HEK293 (cell line): ENCODE results near the gene C2orf78.
A peak's percentile ranks its signal among the peaks of the same experiment; 100 is the strongest.

ENCODE experiments used
- CTCF ChIA-PET: fragments of 350-600 bp; formaldehyde crosslinking; extraction: SDS; loops from one replicate; lab custom pipeline; 2021; ENCODE audit warnings: antibody characterized with exemption; lab: Yijun Ruan, JAX
- POLR2A ChIA-PET: fragments of 300-600 bp; formaldehyde crosslinking; extraction: SDS; loops from one replicate; lab custom pipeline; 2020; ENCODE audit warnings: antibody characterized with exemption, inconsistent platforms; lab: Yijun Ruan, JAX
- H3K27ac ChIP-seq: fragments of 200-500 bp; sonication (Bioruptor generic); 2 replicates; pipeline ENCODE4 v1.5.1; 2014; ENCODE audit warnings: low read depth, low read length, control low read depth, inconsistent platforms; ENCODE audit errors: extremely low read depth
- H3K36me3 ChIP-seq, 2 experiments: fragments of 200-500 bp in 1 of 2; sonication (Bioruptor generic) in 1 of 2; 1 replicate in 1 of 2; 2 replicates in 1 of 2; pipeline ENCODE4 v1.5.1; 2014 to 2017; ENCODE audit warnings: inconsistent platforms in 2 of 2, low read length in 2 of 2; ENCODE audit not compliant: control insufficient read depth in 2 of 2, insufficient read depth in 1 of 2
- H3K4me1 ChIP-seq: fragments of 200-500 bp; sonication (Bioruptor generic); 2 replicates; pipeline ENCODE4 v1.5.1; 2014; ENCODE audit warnings: mild to moderate bottlenecking, low read length, inconsistent platforms; ENCODE audit not compliant: control insufficient read depth, insufficient read depth
- H3K4me3 ChIP-seq: 2 replicates; pipeline ENCODE4 v1.5.1; 2011; ENCODE audit warnings: low read depth, mild to moderate bottlenecking, control low read depth, low read length, moderate library complexity
- H3K9me3 ChIP-seq: fragments of 200-500 bp; sonication (Bioruptor generic); 2 replicates; pipeline ENCODE4 v1.5.1; 2014; ENCODE audit warnings: low read depth, low read length, inconsistent platforms; ENCODE audit not compliant: control insufficient read depth, insufficient read depth
- KLF1 ChIP-seq: fragments of 450-650 bp; formaldehyde crosslinking; IDR thresholded peaks from 2 replicates; pipeline ENCODE4 v1.5.1; 2016; ENCODE audit warnings: missing biosample characterization, missing genetic modification characterization
- KLF17 ChIP-seq: fragments of 450-650 bp; formaldehyde crosslinking; IDR thresholded peaks from 2 replicates; pipeline ENCODE4 v1.5.1; 2016; ENCODE audit warnings: missing biosample characterization, missing genetic modification characterization
- PATZ1 ChIP-seq: fragments of 450-650 bp; formaldehyde crosslinking; IDR thresholded peaks from 2 replicates; pipeline ENCODE4 v1.5.1; 2016; ENCODE audit warnings: missing biosample characterization, missing genetic modification characterization
- REPIN1 ChIP-seq: fragments of 450-650 bp; formaldehyde crosslinking; IDR thresholded peaks from 2 replicates; pipeline ENCODE4 v1.5.1; 2017; ENCODE audit warnings: missing biosample characterization, missing genetic modification characterization, low read depth
- SP3 ChIP-seq: fragments of 450-650 bp; formaldehyde crosslinking; IDR thresholded peaks from 2 replicates; pipeline ENCODE4 v1.5.1; 2016; ENCODE audit warnings: missing biosample characterization, missing genetic modification characterization
- TCF7L2 ChIP-seq: IDR thresholded peaks from 2 replicates; pipeline ENCODE4 v1.6.1; 2011; ENCODE audit warnings: low read depth, mild to moderate bottlenecking, inconsistent platforms, low read length, moderate library complexity, borderline replicate concordance
- ZBTB17 ChIP-seq: fragments of 450-650 bp; formaldehyde crosslinking; IDR thresholded peaks from 2 replicates; pipeline ENCODE4 v1.5.1; 2016; ENCODE audit warnings: missing biosample characterization, missing genetic modification characterization
- ZBTB8A ChIP-seq: fragments of 450-650 bp; formaldehyde crosslinking; IDR thresholded peaks from 2 replicates; pipeline ENCODE4 v1.5.1; 2016; ENCODE audit warnings: missing biosample characterization, missing genetic modification characterization
- ZFHX2 ChIP-seq: fragments of 450-650 bp; formaldehyde crosslinking; conservative IDR thresholded peaks from 2 replicates; pipeline ENCODE4 v1.5.1; 2016; ENCODE audit warnings: missing biosample characterization, missing genetic modification characterization
- ZNF184 ChIP-seq: fragments of 450-650 bp; IDR thresholded peaks from 2 replicates; pipeline ENCODE4 v1.5.1; 2018; ENCODE audit warnings: missing biosample characterization, mild to moderate bottlenecking, missing genetic modification characterization
- ZNF214 ChIP-seq: fragments of 450-650 bp; formaldehyde crosslinking; IDR thresholded peaks from 2 replicates; pipeline ENCODE4 v1.5.1; 2017; ENCODE audit warnings: missing biosample characterization, mild to moderate bottlenecking, missing genetic modification characterization, borderline replicate concordance
- ZNF354C ChIP-seq: fragments of 450-650 bp; formaldehyde crosslinking; IDR thresholded peaks from 2 replicates; pipeline ENCODE4 v1.5.1; 2016; ENCODE audit warnings: missing biosample characterization, missing genetic modification characterization, low read depth, borderline replicate concordance
- ZNF404 ChIP-seq: fragments of 450-650 bp; formaldehyde crosslinking; IDR thresholded peaks from 2 replicates; pipeline ENCODE4 v1.5.1; 2017; ENCODE audit warnings: missing biosample characterization, missing genetic modification characterization
- ZNF580 ChIP-seq: fragments of 450-650 bp; formaldehyde crosslinking; IDR thresholded peaks from 2 replicates; pipeline ENCODE4 v1.5.1; 2016; ENCODE audit warnings: missing biosample characterization, missing genetic modification characterization
- ZNF692 ChIP-seq: fragments of 450-650 bp; formaldehyde crosslinking; IDR thresholded peaks from 2 replicates; pipeline ENCODE4 v1.5.1; 2016; ENCODE audit warnings: missing biosample characterization, missing genetic modification characterization
- ZNF776 ChIP-seq: fragments of 450-650 bp; formaldehyde crosslinking; IDR thresholded peaks from 2 replicates; pipeline ENCODE4 v1.5.0; 2017; ENCODE audit warnings: missing biosample characterization, missing genetic modification characterization, borderline replicate concordance
- ZNF791 ChIP-seq: fragments of 450-650 bp; formaldehyde crosslinking; IDR thresholded peaks from 2 replicates; pipeline ENCODE4 v1.5.1; 2016; ENCODE audit warnings: missing biosample characterization, missing genetic modification characterization
- ZSCAN23 ChIP-seq: fragments of 450-650 bp; formaldehyde crosslinking; IDR thresholded peaks from 2 replicates; pipeline ENCODE4 v1.5.1; 2016; ENCODE audit warnings: missing biosample characterization, missing genetic modification characterization
- ZSCAN30 ChIP-seq: fragments of 450-650 bp; IDR thresholded peaks from 2 replicates; pipeline ENCODE4 v1.5.1; 2018; ENCODE audit warnings: missing biosample characterization, mild to moderate bottlenecking, missing genetic modification characterization, moderate library complexity
- TF ChIP-seq, protein P1 (sequence below): fragments of 450-650 bp; IDR thresholded peaks from 2 replicates; pipeline ENCODE4 v1.5.1; 2018; ENCODE audit warnings: missing biosample characterization, missing genetic modification characterization
- TF ChIP-seq, protein P2 (sequence below): fragments of 450-650 bp; formaldehyde crosslinking; IDR thresholded peaks from 2 replicates; pipeline ENCODE4 v1.5.1; 2016; ENCODE audit warnings: missing biosample characterization, missing genetic modification characterization

C2orf78 gene

DNA sequence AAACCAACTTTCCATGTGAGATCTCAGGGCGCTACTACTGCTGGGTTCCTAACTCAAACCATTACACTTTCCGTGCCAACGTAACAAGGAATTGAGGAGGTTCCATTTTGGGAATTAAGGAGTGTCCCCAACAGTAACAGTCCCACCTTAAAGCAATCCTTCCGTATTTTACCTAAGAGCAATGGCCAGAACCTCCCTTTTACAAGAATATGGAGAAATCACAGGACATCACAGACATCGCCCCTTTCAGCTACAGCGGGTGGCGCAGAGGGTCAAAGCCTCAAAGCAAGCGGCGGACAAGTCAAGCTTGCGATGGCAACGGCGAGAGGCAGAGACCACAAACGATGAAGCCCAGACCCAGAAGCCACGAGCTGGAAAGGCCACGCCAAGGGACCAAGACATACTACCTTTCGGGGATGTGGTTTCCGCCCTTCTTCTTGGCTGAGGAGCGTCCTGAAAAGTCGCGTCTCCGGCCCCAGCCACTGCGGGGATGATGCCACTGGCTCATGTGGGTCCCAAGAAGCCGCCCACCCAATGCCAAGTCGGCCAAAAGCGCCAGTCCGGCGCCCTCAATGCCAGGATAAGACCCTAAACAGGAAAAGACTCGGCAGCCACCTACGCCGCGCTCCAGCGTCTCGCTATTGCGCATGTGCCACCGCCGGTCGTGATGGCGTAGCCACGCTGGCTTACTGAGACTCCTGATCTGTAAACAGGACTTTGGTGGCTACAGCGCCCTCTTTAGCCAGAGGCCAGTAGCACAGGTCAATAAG lies 4.3 kb upstream of the C2orf78 start, which contains the start of gene DUSP11 (continued):
- TF ChIP-seq ZNF580 (tag by site-specific recombination) (0 out of 2 replicates have a peak, but pooled peaks have one; percentile 27), ZFHX2 (tag by site-specific recombination) (peak; percentile 55), ZBTB17 (tag by site-specific recombination) (peak; percentile 76), ZNF692 (tag by site-specific recombination) (0 out of 2 replicates have a peak, but pooled peaks have one; percentile 27), SP3 (peak; percentile 9; the same call in 1 of the 2 replicates), ZSCAN30 (tag by site-specific recombination) (no peak), ZNF791 (tag by site-specific recombination) (0 out of 2 replicates have a peak, but pooled peaks have one; percentile 31)
- TF ChIP-seq, protein P1, sequence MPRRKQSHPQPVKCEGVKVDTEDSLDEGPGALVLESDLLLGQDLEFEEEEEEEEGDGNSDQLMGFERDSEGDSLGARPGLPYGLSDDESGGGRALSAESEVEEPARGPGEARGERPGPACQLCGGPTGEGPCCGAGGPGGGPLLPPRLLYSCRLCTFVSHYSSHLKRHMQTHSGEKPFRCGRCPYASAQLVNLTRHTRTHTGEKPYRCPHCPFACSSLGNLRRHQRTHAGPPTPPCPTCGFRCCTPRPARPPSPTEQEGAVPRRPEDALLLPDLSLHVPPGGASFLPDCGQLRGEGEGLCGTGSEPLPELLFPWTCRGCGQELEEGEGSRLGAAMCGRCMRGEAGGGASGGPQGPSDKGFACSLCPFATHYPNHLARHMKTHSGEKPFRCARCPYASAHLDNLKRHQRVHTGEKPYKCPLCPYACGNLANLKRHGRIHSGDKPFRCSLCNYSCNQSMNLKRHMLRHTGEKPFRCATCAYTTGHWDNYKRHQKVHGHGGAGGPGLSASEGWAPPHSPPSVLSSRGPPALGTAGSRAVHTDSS (tag by site-specific recombination) = no peak

GRCh38 chr2:73780237-73780582 lies 3.8 kb upstream of the C2orf78 start:
- ChIA-PET CTCF (interaction anchor here (0.6 to 0.7 kb wide), 3 partner anchors 43 to 486 kb away, joined by 3 to 4 read pairs (median 3); partner anchors contain the start of gene TPRKB), POLR2A (interaction anchor here (1.0 kb wide), 1 partner anchor 43 kb away, joined by 4 read pairs; the partner anchor contains the start of gene TPRKB)
- peak overlapping the region; percentile 92 for H3K4me3 ChIP-seq
- no peak overlapping the region for H3K27ac ChIP-seq
- no peaks in the 10 kb centered on the region for H3K9me3 ChIP-seq
- H3K36me3 ChIP-seq = peaks cover 7 to 18% of the 10 kb centered on the region in 2 experiments
- no peaks in the 10 kb centered on the region for H3K4me1 ChIP-seq
- no peak for TF ChIP-seq REPIN1 (tag by site-specific recombination)
- TF ChIP-seq ZNF214 (tag by site-specific recombination) = no peak
- no peak for TF ChIP-seq ZSCAN23 (tag by site-specific recombination)
- TF ChIP-seq TCF7L2 = no peak
- no peak for TF ChIP-seq ZNF404
- no peak for TF ChIP-seq KLF1 (tag by site-specific recombination)
- no peak for TF ChIP-seq ZNF184
- TF ChIP-seq KLF17 (tag by site-specific recombination) = no peak
- TF ChIP-seq, protein P2, sequence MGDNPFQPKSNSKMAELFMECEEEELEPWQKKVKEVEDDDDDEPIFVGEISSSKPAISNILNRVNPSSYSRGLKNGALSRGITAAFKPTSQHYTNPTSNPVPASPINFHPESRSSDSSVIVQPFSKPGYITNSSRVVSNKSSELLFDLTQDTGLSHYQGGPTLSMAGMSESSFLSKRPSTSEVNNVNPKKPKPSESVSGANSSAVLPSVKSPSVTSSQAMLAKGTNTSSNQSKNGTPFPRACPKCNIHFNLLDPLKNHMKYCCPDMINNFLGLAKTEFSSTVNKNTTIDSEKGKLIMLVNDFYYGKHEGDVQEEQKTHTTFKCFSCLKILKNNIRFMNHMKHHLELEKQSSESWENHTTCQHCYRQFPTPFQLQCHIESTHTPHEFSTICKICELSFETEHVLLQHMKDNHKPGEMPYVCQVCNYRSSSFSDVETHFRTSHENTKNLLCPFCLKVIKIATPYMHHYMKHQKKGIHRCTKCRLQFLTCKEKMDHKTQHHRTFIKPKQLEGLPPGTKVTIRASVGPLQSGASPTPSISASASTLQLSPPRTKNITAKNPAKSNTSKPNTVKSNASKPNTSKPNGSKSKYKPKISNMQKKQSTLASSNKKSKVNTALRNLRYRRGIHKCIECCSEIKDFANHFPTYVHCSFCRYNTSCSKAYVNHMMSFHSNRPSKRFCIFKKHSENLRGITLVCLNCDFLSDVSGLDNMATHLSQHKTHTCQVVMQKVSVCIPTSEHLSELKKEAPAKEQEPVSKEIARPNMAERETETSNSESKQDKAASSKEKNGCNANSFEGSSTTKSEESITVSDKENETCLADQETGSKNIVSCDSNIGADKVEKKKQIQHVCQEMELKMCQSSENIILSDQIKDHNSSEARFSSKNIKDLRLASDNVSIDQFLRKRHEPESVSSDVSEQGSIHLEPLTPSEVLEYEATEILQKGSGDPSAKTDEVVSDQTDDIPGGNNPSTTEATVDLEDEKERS (tag by site-specific recombination) = no peak
- no peak for TF ChIP-seq PATZ1
- TF ChIP-seq ZNF776 = no peak
- 0 out of 2 replicates have a peak, but pooled peaks have one; percentile 6 for TF ChIP-seq ZBTB8A (tag by site-specific recombination)
- TF ChIP-seq ZNF354C (tag by site-specific recombination) = no peak
- TF ChIP-seq SP3 = 0 out of 2 replicates have a peak, but pooled peaks have one; percentile 3
